ENCODE data around the gene PALD1.

- TF ChIP-seq, protein P1, sequence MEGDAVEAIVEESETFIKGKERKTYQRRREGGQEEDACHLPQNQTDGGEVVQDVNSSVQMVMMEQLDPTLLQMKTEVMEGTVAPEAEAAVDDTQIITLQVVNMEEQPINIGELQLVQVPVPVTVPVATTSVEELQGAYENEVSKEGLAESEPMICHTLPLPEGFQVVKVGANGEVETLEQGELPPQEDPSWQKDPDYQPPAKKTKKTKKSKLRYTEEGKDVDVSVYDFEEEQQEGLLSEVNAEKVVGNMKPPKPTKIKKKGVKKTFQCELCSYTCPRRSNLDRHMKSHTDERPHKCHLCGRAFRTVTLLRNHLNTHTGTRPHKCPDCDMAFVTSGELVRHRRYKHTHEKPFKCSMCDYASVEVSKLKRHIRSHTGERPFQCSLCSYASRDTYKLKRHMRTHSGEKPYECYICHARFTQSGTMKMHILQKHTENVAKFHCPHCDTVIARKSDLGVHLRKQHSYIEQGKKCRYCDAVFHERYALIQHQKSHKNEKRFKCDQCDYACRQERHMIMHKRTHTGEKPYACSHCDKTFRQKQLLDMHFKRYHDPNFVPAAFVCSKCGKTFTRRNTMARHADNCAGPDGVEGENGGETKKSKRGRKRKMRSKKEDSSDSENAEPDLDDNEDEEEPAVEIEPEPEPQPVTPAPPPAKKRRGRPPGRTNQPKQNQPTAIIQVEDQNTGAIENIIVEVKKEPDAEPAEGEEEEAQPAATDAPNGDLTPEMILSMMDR (conservative IDR thresholded peaks at IDR 0.05; ENCODE audit: low read depth in 2 of 2): no peak
- TF ChIP-seq EZH2 (IDR thresholded peaks at IDR 0.05; ENCODE audit: low read depth, unreplicated experiment) (peak; percentile 44), POLR2AphosphoS5 (IDR thresholded peaks at IDR 0.05; ENCODE audit: low read depth) (no peak), ZNF331 (CRISPR knock-in tag; IDR thresholded peaks at IDR 0.05; ENCODE audit: low read depth) (no peak), JUNB (IDR thresholded peaks at IDR 0.05; ENCODE audit: unreplicated experiment) (no peak), EZH2phosphoT487 (IDR thresholded peaks at IDR 0.05; ENCODE audit: unreplicated experiment) (no peak)
Observed at GRCh38 chr10:70457759-70458305, 20.7 kb upstream of the PALD1 start.
